Fibroblast of lung (primary cell): ENCODE results near the gene DTX3L. TPM values are rescaled to one million over a fixed set of nuclear protein-coding genes. Genes with fewer than 3 reads are reported as not detected.

ENCODE experiments used
- DNase-seq, 2 donors: peaks; one replicate each; pipeline versions ENCODE4 v3.0.0 to v3.0.0-alpha.2; 2010; ENCODE audit warnings: low read depth in 2 of 2
- H2AFZ ChIP-seq: 2 replicates; pipeline ENCODE4 v1.5.1; 2012; ENCODE audit warnings: low read length, control low read depth, inconsistent platforms
- H3K27ac ChIP-seq: 2 replicates; pipeline ENCODE4 v1.5.1; 2011; ENCODE audit warnings: low read length, control low read depth; ENCODE audit not compliant: insufficient read depth
- H3K27me3 ChIP-seq: 2 replicates; pipeline ENCODE4 v1.5.1; 2011; ENCODE audit warnings: mild to moderate bottlenecking, low read length; ENCODE audit not compliant: control insufficient read depth, insufficient read depth
- H3K36me3 ChIP-seq: 2 replicates; pipeline ENCODE4 v1.5.1; 2011; ENCODE audit warnings: low read length; ENCODE audit not compliant: control insufficient read depth, insufficient read depth
- H3K4me1 ChIP-seq: 2 replicates; pipeline ENCODE4 v1.5.1; 2011; ENCODE audit warnings: low read length; ENCODE audit not compliant: control insufficient read depth, insufficient read depth; ENCODE audit errors: extremely low read depth
- H3K4me2 ChIP-seq: 2 replicates; pipeline ENCODE4 v1.5.1; 2011; ENCODE audit warnings: low read length, control low read depth; ENCODE audit not compliant: insufficient read depth; ENCODE audit errors: extremely low read depth
- H3K4me3 ChIP-seq, 4 experiments: fragments of 200-600 bp in 1 of 4; sonication (generic) in 1 of 4; replicated peaks in 1 of 4; 2 replicates each; pipeline ENCODE4 v1.5.1; 2011 to 2016; ENCODE audit warnings: low read length in 4 of 4, low read depth in 3 of 4, mild to moderate bottlenecking in 3 of 4, control low read depth in 2 of 4, inconsistent platforms in 1 of 4, mixed read lengths in 1 of 4; ENCODE audit not compliant: insufficient read depth in 1 of 4; ENCODE audit errors: control extremely low read depth in 1 of 4
- H3K79me2 ChIP-seq: 2 replicates; pipeline ENCODE4 v1.5.1; 2012; ENCODE audit warnings: mild to moderate bottlenecking, low read length, inconsistent platforms; ENCODE audit not compliant: control insufficient read depth, insufficient read depth
- H3K9ac ChIP-seq: 2 replicates; pipeline ENCODE4 v1.5.1; 2011; ENCODE audit warnings: mild to moderate bottlenecking, low read length, control low read depth; ENCODE audit not compliant: insufficient read depth
- H3K9me3 ChIP-seq: 2 replicates; pipeline ENCODE4 v1.5.1; 2012; ENCODE audit warnings: low read depth, low read length; ENCODE audit not compliant: control insufficient read depth, insufficient read depth
- H4K20me1 ChIP-seq: 2 replicates; pipeline ENCODE4 v1.5.1; 2011; ENCODE audit warnings: low read length; ENCODE audit not compliant: control insufficient read depth, insufficient read depth; ENCODE audit errors: extremely low read depth
- CTCF ChIP-seq, 2 donors: IDR thresholded peaks in 1 of 2; conservative IDR thresholded peaks in 1 of 2; 1 replicate in 1 of 2; 2 replicates in 1 of 2; pipeline ENCODE4 v1.5.1; 2011 to 2012; ENCODE audit warnings: low read length in 2 of 2, control low read depth in 1 of 2, inconsistent platforms in 1 of 2, low read depth in 1 of 2, mild to moderate bottlenecking in 1 of 2
- EZH2 ChIP-seq: IDR thresholded peaks from 2 replicates; pipeline ENCODE4 v1.5.1; 2012; ENCODE audit warnings: low read length, control low read depth, mild to moderate bottlenecking; ENCODE audit errors: missing control alignments
- polyA plus RNA-seq, 2 donors: library from polyadenylated mRNA; depleted of rRNA in 1 of 2; stranded (reverse) in 1 of 2; unstranded in 1 of 2; fragments of >200 nt; gene quantifications; 2 replicates each; pipeline ENCODE4 v1.2.1, GENCODE V29; 2011 to 2012; ENCODE audit warnings: missing spikeins in 1 of 2
- total RNA-seq: library from RNA; depleted of rRNA; stranded (reverse); fragments of >200 nt; gene quantifications from 2 replicates; pipeline ENCODE4 v1.2.1, GENCODE V29; 2014

Gene DTX3L
- total and polyA plus RNA-seq, 2 donors (not counting 1 experiment from before 2014, with no cell fraction given), result 15.9 to 31.9 TPM

GRCh38 chr3:122533931-122534334 is 30.2 kb upstream of the DTX3L start:
- Histone ChIP-seq H4K20me1 (no peaks in the 10 kb centered on the region), H3K27me3 (no peaks in the 10 kb centered on the region), H3K79me2 (no peaks in the 10 kb centered on the region), H3K4me3 (no peak overlapping the region), H2AFZ (no peak overlapping the region), H3K27ac (no peak overlapping the region), H3K4me2 (no peak overlapping the region), H3K9me3 (no peaks in the 10 kb centered on the region), H3K4me1 (no peaks in the 10 kb centered on the region), H3K36me3 (peaks cover 7% of the 10 kb centered on the region), H3K9ac (no peak overlapping the region)
- peak; percentile 57 to 85 for DNase-seq
- TF ChIP-seq CTCF (conservative IDR thresholded peaks at IDR 0.05 in 1 of 2, IDR thresholded peaks at IDR 0.05 in 1 of 2; ENCODE audit: low read depth in 1 of 2, low read length in 2 of 2) (no peak), EZH2 (no peak)

- TF ChIP-seq EZH2 (no peak), CTCF (conservative IDR thresholded peaks at IDR 0.05 in 1 of 2, IDR thresholded peaks at IDR 0.05 in 1 of 2; ENCODE audit: low read depth in 1 of 2, low read length in 2 of 2) (no peak)
- no peaks in the 10 kb centered on the region for H3K27me3 ChIP-seq
- H3K4me2 ChIP-seq, result no peak overlapping the region
- no peak overlapping the region for H3K9ac ChIP-seq
- no peak for DNase-seq
- H3K4me3 ChIP-seq, result no peak overlapping the region
- H3K9me3 ChIP-seq, result no peaks in the 10 kb centered on the region
- no peaks in the 10 kb centered on the region for H3K4me1 ChIP-seq
- no peaks in the 10 kb centered on the region for H4K20me1 ChIP-seq
- no peak overlapping the region for H2AFZ ChIP-seq
- H3K79me2 ChIP-seq, result no peaks in the 10 kb centered on the region
- H3K27ac ChIP-seq, result no peak overlapping the region
- peaks cover 7% of the 10 kb centered on the region for H3K36me3 ChIP-seq
Observed at GRCh38 chr3:122535964-122536631, 28.0 kb upstream of the DTX3L start.

- H3K9me3 ChIP-seq, result no peaks in the 10 kb centered on the region
- TF ChIP-seq CTCF (conservative IDR thresholded peaks at IDR 0.05 in 1 of 2, IDR thresholded peaks at IDR 0.05 in 1 of 2; ENCODE audit: low read depth in 1 of 2, low read length in 2 of 2) (no peak), EZH2 (no peak)
- no peaks in the 10 kb centered on the region for H3K79me2 ChIP-seq
- peaks cover 8% of the 10 kb centered on the region for H3K36me3 ChIP-seq
- no peak overlapping the region for H3K4me2 ChIP-seq
- no peak overlapping the region for H3K27ac ChIP-seq
- no peak overlapping the region for H3K4me3 ChIP-seq
- no peaks in the 10 kb centered on the region for H3K4me1 ChIP-seq
- H3K9ac ChIP-seq, result no peak overlapping the region
- H2AFZ ChIP-seq, result no peak overlapping the region
- DNase-seq, result no peak
- H3K27me3 ChIP-seq, result no peaks in the 10 kb centered on the region
- no peaks in the 10 kb centered on the region for H4K20me1 ChIP-seq
Observed at GRCh38 chr3:122536632-122537001, 27.5 kb upstream of the DTX3L start.
